ENCODE results near the gene GABRR1. TPM values are rescaled to one million over a fixed set of nuclear protein-coding genes. Genes with fewer than 3 reads are reported as not detected.

The GABRR1 gene
- total and polyA plus RNA-seq, 2 experiments from 2014 or later = 0.27 to 0.60 TPM

DNA sequence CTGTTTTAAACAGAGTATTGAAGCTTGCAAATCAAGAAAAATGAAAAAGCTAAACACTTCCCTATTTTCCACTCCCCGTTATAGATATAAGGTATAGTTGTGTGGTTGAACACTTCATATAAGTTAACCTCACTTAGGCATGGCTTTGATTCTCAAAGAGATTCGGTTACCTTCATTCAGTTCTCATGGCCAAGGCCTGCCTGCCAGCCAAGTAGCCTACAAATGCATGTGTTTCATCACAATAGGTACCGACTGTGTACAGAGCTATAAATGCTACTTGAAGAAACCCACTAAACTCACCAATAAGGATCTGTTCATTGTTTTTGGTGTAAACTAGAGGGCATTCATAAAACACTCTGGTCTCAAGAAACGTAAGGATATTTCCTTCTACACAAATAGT, 43.5 kb downstream of the GABRR1 start:
- Histone ChIP-seq H4K20me1 (ENCODE audit: insufficient read depth, poor library complexity, severe bottlenecking) (no peaks in the 10 kb centered on the region), H3K4me3 (no peak overlapping the region), H3K9me2 (replicated peaks; ENCODE audit: insufficient read depth) (no peaks in the 10 kb centered on the region), H3K4me2 (no peak overlapping the region), H2AFZ (no peak overlapping the region), H3K27me3 (no peaks in the 10 kb centered on the region), H3K27ac (no peak overlapping the region), H3K4me1 (ENCODE audit: insufficient read depth) (no peaks in the 10 kb centered on the region), H3K79me2 (no peaks in the 10 kb centered on the region), H3K9me3 (ENCODE audit: low read depth) (no peaks in the 10 kb centered on the region), H3K36me3 (replicated peaks; ENCODE audit: insufficient read depth, low read depth) (no peaks in the 10 kb centered on the region)
- 90% methylated on average over 4 of the region's 4 CpGs for WGBS (ENCODE audit: low lambda C conversion rate, missing lambda C conversion rate)
- TF ChIP-seq EZH2phosphoT487 (IDR thresholded peaks at IDR 0.05; ENCODE audit: low read depth, severe bottlenecking, unreplicated experiment) (no peak), EZH2 (IDR thresholded peaks at IDR 0.05; ENCODE audit: borderline replicate concordance) (no peak)
- TF ChIP-seq, protein P1, sequence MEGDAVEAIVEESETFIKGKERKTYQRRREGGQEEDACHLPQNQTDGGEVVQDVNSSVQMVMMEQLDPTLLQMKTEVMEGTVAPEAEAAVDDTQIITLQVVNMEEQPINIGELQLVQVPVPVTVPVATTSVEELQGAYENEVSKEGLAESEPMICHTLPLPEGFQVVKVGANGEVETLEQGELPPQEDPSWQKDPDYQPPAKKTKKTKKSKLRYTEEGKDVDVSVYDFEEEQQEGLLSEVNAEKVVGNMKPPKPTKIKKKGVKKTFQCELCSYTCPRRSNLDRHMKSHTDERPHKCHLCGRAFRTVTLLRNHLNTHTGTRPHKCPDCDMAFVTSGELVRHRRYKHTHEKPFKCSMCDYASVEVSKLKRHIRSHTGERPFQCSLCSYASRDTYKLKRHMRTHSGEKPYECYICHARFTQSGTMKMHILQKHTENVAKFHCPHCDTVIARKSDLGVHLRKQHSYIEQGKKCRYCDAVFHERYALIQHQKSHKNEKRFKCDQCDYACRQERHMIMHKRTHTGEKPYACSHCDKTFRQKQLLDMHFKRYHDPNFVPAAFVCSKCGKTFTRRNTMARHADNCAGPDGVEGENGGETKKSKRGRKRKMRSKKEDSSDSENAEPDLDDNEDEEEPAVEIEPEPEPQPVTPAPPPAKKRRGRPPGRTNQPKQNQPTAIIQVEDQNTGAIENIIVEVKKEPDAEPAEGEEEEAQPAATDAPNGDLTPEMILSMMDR (IDR thresholded peaks at IDR 0.05; ENCODE audit: poor library complexity) = no peak
- DNase-seq (ENCODE audit: low spot score) = no peak

DNA sequence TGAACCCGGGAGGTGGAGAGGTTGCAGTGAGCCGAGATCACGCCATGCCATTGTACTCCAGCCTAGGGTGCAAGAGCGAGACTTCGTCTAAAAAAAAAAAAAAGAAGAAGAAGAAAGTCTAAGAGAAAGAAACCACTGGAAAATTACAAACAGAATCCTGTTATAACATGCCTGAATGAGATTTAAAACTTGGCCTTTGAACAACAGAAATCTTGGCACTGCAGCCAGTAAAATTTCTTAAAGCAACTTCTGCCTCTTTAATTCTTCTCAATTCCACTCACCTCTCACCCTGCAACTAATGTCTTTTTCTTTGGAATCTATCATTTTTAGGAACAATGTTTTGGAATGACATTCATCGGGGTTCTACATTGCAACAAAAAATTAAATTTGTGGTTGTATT, 45.0 kb downstream of the GABRR1 start:
- Histone ChIP-seq H3K27ac (no peak overlapping the region), H3K9me2 (replicated peaks; ENCODE audit: insufficient read depth) (no peaks in the 10 kb centered on the region), H3K27me3 (no peaks in the 10 kb centered on the region), H3K36me3 (replicated peaks; ENCODE audit: insufficient read depth, low read depth) (no peaks in the 10 kb centered on the region), H4K20me1 (ENCODE audit: insufficient read depth, poor library complexity, severe bottlenecking) (no peaks in the 10 kb centered on the region), H3K79me2 (no peaks in the 10 kb centered on the region), H3K4me1 (ENCODE audit: insufficient read depth) (no peaks in the 10 kb centered on the region), H2AFZ (no peak overlapping the region), H3K4me2 (no peak overlapping the region), H3K9me3 (ENCODE audit: low read depth) (no peaks in the 10 kb centered on the region), H3K4me3 (no peak overlapping the region)
- TF ChIP-seq EZH2 (IDR thresholded peaks at IDR 0.05; ENCODE audit: borderline replicate concordance) (no peak), EZH2phosphoT487 (IDR thresholded peaks at IDR 0.05; ENCODE audit: low read depth, severe bottlenecking, unreplicated experiment) (no peak)
- TF ChIP-seq, protein P1 (IDR thresholded peaks at IDR 0.05; ENCODE audit: poor library complexity) = no peak
- 90% methylated on average over 6 of the region's 6 CpGs for WGBS (ENCODE audit: low lambda C conversion rate, missing lambda C conversion rate)
- no peak for DNase-seq (ENCODE audit: low spot score)

GRCh38 chr6:89162047-89162371, 55.1 kb downstream of the GABRR1 start:
- peak overlapping the region; percentile 27 for H3K4me2 ChIP-seq
- no peaks in the 10 kb centered on the region for H3K27me3 ChIP-seq
- no peak overlapping the region for H2AFZ ChIP-seq
- H3K4me1 ChIP-seq (ENCODE audit: insufficient read depth) = no peaks in the 10 kb centered on the region
- H4K20me1 ChIP-seq (ENCODE audit: insufficient read depth, poor library complexity, severe bottlenecking) = no peaks in the 10 kb centered on the region
- H3K27ac ChIP-seq = peak overlapping the region; percentile 55
- no peaks in the 10 kb centered on the region for H3K36me3 ChIP-seq (replicated peaks; ENCODE audit: insufficient read depth, low read depth)
- H3K9me3 ChIP-seq (ENCODE audit: low read depth) = no peaks in the 10 kb centered on the region
- no peaks in the 10 kb centered on the region for H3K79me2 ChIP-seq
- DNase-seq (ENCODE audit: low spot score) = no peak
- TF ChIP-seq EZH2 (IDR thresholded peaks at IDR 0.05; ENCODE audit: borderline replicate concordance) = no peak
- no peak for TF ChIP-seq EZH2phosphoT487 (IDR thresholded peaks at IDR 0.05; ENCODE audit: low read depth, severe bottlenecking, unreplicated experiment)
- TF ChIP-seq, protein P1 (IDR thresholded peaks at IDR 0.05; ENCODE audit: poor library complexity) = no peak
- no peak overlapping the region for H3K4me3 ChIP-seq
- 90% methylated on average over 4 of the region's 4 CpGs for WGBS (ENCODE audit: low lambda C conversion rate, missing lambda C conversion rate)
- H3K9me2 ChIP-seq (replicated peaks; ENCODE audit: insufficient read depth) = no peaks in the 10 kb centered on the region

Measured in hepatocyte (in vitro differentiated cells).